NCI-H526 treated with DMSO at 0.1 percent for 48 hours (cell line): ENCODE measurements around the gene STIMATE.

Source experiments
- DNase-seq: peaks from one replicate; lab custom pipeline; 2025; lab: John Stamatoyannopoulos, UW

STIMATE gene

GRCh38 chr3:52841211-52841980, 56.0 kb downstream of the STIMATE start:
- DNase-seq = no peak

GRCh38 chr3:52839892-52840545, 57.3 kb downstream of the STIMATE start:
- DNase-seq = no peak

- no peak for DNase-seq
These were observed 58.1 kb downstream of the STIMATE start for GRCh38 chr3:52839268-52839575.

GRCh38 chr3:52838561-52839267, 58.6 kb downstream of the STIMATE start:
- DNase-seq = no peak

- no peak for DNase-seq
These were observed 60.4 kb downstream of the STIMATE start for GRCh38 chr3:52836986-52837385.

GRCh38 chr3:52836471-52836845, 60.9 kb downstream of the STIMATE start:
- DNase-seq = no peak

GRCh38 chr3:52835766-52836470, 61.4 kb downstream of the STIMATE start:
- DNase-seq = no peak

- no peak for DNase-seq
These were observed 62.4 kb downstream of the STIMATE start, which contains the start of gene MUSTN1 for GRCh38 chr3:52834871-52835501. Gene MUSTN1 (minus strand): TSS chr3:52835019. CDS start chr3:52834948, 71 bp downstream.

GRCh38 chr3:52833202-52833601, 64.1 kb downstream of the STIMATE start:
- no peak for DNase-seq

- no peak for DNase-seq
These were observed 65.6 kb downstream of the STIMATE start for GRCh38 chr3:52831500-52832301.

- no peak for DNase-seq
These were observed 66.7 kb downstream of the STIMATE start, which contains the start of gene ITIH4 for GRCh38 chr3:52830535-52831258. Gene ITIH4 (minus strand): TSS chr3:52830672. CDS start chr3:52830642, 30 bp downstream.

GRCh38 chr3:52829906-52830463, 67.4 kb downstream of the STIMATE start:
- DNase-seq = no peak

- DNase-seq = no peak
These were observed 67.9 kb downstream of the STIMATE start for GRCh38 chr3:52829482-52829881.

- no peak for DNase-seq
These were observed 69.4 kb downstream of the STIMATE start for GRCh38 chr3:52827866-52828376.

- no peak for DNase-seq
These were observed 69.9 kb downstream of the STIMATE start for GRCh38 chr3:52827441-52827840.

- no peak for DNase-seq
These were observed 73.3 kb downstream of the STIMATE start for GRCh38 chr3:52824037-52824436.

- no peak for DNase-seq
These were observed 75.0 kb downstream of the STIMATE start for GRCh38 chr3:52822363-52822762.

- no peak for DNase-seq
These were observed 76.6 kb downstream of the STIMATE start for GRCh38 chr3:52820736-52821135.

- no peak for DNase-seq
These were observed 77.4 kb downstream of the STIMATE start for GRCh38 chr3:52819936-52820335.

- no peak for DNase-seq
These were observed 79.5 kb downstream of the STIMATE start for GRCh38 chr3:52817860-52818259.
